Pons (tissue), 1 donor: ENCODE data around the gene MROH2A.

Experiments used
- DNase-seq: peaks from one replicate; pipeline ENCODE4 v3.0.0-alpha.2; 2016; ENCODE audit warnings: low spot score

Gene MROH2A

GRCh38 chr2:233835230-233836186 lies 57.4 kb downstream of the MROH2A start:
- no peak for DNase-seq

GRCh38 chr2:233836359-233836758 lies 58.2 kb downstream of the MROH2A start:
- no peak for DNase-seq

GRCh38 chr2:233837694-233838229 lies 59.6 kb downstream of the MROH2A start:
- no peak for DNase-seq

- no peak for DNase-seq
Measured at GRCh38 chr2:233838251-233838650, 60.1 kb downstream of the MROH2A start.

- DNase-seq, result no peak
Measured at GRCh38 chr2:233838726-233839446, 60.8 kb downstream of the MROH2A start.

GRCh38 chr2:233839447-233839820 lies 61.3 kb downstream of the MROH2A start:
- DNase-seq, result no peak

- DNase-seq, result no peak
Measured at GRCh38 chr2:233840520-233840919, 62.4 kb downstream of the MROH2A start.

GRCh38 chr2:233841183-233841582 lies 63.1 kb downstream of the MROH2A start:
- no peak for DNase-seq

- no peak for DNase-seq
Measured at GRCh38 chr2:233844064-233844807, 66.1 kb downstream of the MROH2A start.

GRCh38 chr2:233844836-233845235 lies 66.7 kb downstream of the MROH2A start:
- no peak for DNase-seq

GRCh38 chr2:233845301-233846060 lies 67.4 kb downstream of the MROH2A start:
- no peak for DNase-seq

GRCh38 chr2:233846387-233847247 lies 68.5 kb downstream of the MROH2A start:
- no peak for DNase-seq

GRCh38 chr2:233847248-233847898 lies 69.2 kb downstream of the MROH2A start:
- no peak for DNase-seq

- no peak for DNase-seq
Measured at GRCh38 chr2:233848276-233848675, 70.1 kb downstream of the MROH2A start.

GRCh38 chr2:233849607-233850271 lies 71.6 kb downstream of the MROH2A start:
- DNase-seq, result no peak

- DNase-seq, result no peak
Measured at GRCh38 chr2:233850745-233851144, 72.6 kb downstream of the MROH2A start.

- no peak for DNase-seq
Measured at GRCh38 chr2:233851169-233851568, 73.0 kb downstream of the MROH2A start.

- no peak for DNase-seq
Measured at GRCh38 chr2:233852056-233852455, 73.9 kb downstream of the MROH2A start.

- DNase-seq, result no peak
Measured at GRCh38 chr2:233853353-233853752, 75.2 kb downstream of the MROH2A start.
